ENCODE data around the gene TMEM151B.

Gene TMEM151B

DNA sequence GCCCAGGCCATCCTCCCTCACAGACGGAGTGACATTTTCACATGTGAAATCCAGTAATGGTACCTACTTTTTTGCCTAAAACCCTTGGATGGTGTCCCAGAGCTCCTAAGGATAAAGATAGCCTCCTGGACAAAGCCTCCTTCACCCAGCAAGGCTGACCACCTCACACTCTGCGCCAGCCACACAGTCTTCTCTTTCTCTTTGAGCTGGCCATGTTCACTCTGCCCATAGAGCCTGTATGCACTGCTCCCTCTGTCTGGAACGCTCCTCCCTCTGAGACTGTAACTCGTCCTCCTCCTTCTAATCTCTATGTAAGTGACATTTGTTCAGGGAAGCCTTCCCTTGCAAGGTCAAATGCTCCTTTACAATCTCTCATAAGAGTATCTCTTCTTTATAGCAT, 14.6 kb downstream of the TMEM151B start:
- no peaks in the 10 kb centered on the region for H3K36me3 ChIP-seq (ENCODE audit: control insufficient read depth, insufficient read depth, low read length)
- no peaks in the 10 kb centered on the region for H3K9me3 ChIP-seq (ENCODE audit: control insufficient read depth, insufficient read depth, low read length)
- H3K4me1 ChIP-seq (ENCODE audit: control insufficient read depth, insufficient read depth, low read length), result no peaks in the 10 kb centered on the region
- no peak overlapping the region for H3K9ac ChIP-seq (ENCODE audit: low read depth, low read length)
- H3K4me3 ChIP-seq (ENCODE audit: low read depth, low read length), result no peak overlapping the region
- peaks cover 28% of the 10 kb centered on the region for H3K27me3 ChIP-seq (ENCODE audit: control insufficient read depth, insufficient read depth, low read length)

DNA sequence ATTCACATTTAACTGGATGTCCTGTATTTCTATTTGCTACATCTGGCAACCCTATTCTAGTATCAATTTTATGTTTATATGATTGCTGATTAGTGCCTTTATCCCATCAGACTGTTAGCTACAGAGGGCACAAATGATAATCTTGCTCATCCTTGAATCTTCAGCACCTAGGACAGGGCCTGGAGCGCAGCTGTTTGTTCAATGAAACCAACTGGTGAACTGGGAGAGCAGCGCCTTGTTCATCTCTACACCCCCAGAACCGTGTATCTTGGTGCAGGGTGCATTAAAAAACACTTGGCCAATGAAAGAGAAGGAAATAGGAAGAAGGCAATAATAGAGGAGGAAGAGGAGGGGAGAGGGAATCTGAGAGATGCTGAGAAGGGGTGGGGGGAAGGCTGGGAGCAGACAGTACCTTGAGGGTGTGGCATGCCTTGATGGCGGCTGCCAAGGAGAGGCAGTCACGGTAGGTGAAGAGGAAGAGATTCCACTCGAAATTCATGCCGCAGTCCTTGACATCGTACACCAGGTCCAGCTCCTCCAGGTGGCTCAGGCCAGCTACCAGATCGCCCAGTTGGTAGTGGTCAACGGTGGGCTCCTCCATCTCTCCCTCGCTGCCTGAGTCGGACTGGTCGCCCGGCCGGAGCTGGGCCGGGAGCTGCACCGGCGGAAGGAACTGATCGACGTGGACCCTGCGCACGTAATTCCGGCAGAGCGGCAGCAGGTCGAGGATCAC, 15.5 kb downstream of the TMEM151B start:
- Histone ChIP-seq H3K27me3 (ENCODE audit: control insufficient read depth, insufficient read depth, low read length) (peaks cover 28% of the 10 kb centered on the region), H3K36me3 (ENCODE audit: control insufficient read depth, insufficient read depth, low read length) (no peaks in the 10 kb centered on the region), H3K9me3 (ENCODE audit: control insufficient read depth, insufficient read depth, low read length) (no peaks in the 10 kb centered on the region), H3K9ac (ENCODE audit: low read depth, low read length) (no peak overlapping the region), H3K4me1 (ENCODE audit: control insufficient read depth, insufficient read depth, low read length) (no peaks in the 10 kb centered on the region), H3K4me3 (ENCODE audit: low read depth, low read length) (no peak overlapping the region)

DNA sequence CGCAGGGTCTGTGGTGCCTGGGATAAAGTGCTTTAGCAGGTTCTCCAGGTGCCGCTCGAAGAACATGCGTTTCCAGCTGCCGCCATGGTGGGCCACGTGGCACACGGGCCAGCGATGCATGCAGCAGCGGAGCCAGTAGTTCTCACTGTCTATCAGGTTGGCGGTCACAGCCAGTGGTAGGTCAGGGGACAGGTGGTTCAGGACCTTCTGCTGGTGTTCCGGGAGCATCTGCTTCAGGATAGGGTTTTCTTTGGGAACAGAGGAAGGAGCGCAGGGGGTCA, 16.0 kb downstream of the TMEM151B start:
- no peak overlapping the region for H3K9ac ChIP-seq (ENCODE audit: low read depth, low read length)
- H3K9me3 ChIP-seq (ENCODE audit: control insufficient read depth, insufficient read depth, low read length), result no peaks in the 10 kb centered on the region
- H3K4me3 ChIP-seq (ENCODE audit: low read depth, low read length), result no peak overlapping the region
- peaks cover 28% of the 10 kb centered on the region for H3K27me3 ChIP-seq (ENCODE audit: control insufficient read depth, insufficient read depth, low read length)
- H3K4me1 ChIP-seq (ENCODE audit: control insufficient read depth, insufficient read depth, low read length), result no peaks in the 10 kb centered on the region
- no peaks in the 10 kb centered on the region for H3K36me3 ChIP-seq (ENCODE audit: control insufficient read depth, insufficient read depth, low read length)

DNA sequence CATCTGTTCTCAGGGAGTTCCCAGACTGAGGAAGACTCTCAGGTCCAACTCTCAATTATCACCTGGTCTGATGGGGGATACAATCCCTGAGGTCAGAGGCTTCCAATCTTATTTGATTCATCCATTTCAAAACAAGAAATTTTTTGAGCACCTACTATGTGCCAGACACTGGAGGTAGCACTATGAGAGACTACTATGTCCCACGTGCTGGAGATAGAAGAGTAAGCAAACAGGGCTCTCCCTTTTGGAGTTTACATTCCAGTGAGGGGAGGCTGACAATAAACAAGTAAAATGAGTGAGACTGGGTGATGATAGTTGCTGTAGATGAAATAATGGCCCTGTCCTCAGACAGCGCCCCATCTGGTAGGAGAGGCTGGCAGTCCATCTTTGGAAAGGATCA, 16.5 kb downstream of the TMEM151B start:
- no peak overlapping the region for H3K9ac ChIP-seq (ENCODE audit: low read depth, low read length)
- no peak overlapping the region for H3K4me3 ChIP-seq (ENCODE audit: low read depth, low read length)
- no peaks in the 10 kb centered on the region for H3K4me1 ChIP-seq (ENCODE audit: control insufficient read depth, insufficient read depth, low read length)
- H3K9me3 ChIP-seq (ENCODE audit: control insufficient read depth, insufficient read depth, low read length), result no peaks in the 10 kb centered on the region
- H3K27me3 ChIP-seq (ENCODE audit: control insufficient read depth, insufficient read depth, low read length), result peaks cover 28% of the 10 kb centered on the region
- no peaks in the 10 kb centered on the region for H3K36me3 ChIP-seq (ENCODE audit: control insufficient read depth, insufficient read depth, low read length)

DNA sequence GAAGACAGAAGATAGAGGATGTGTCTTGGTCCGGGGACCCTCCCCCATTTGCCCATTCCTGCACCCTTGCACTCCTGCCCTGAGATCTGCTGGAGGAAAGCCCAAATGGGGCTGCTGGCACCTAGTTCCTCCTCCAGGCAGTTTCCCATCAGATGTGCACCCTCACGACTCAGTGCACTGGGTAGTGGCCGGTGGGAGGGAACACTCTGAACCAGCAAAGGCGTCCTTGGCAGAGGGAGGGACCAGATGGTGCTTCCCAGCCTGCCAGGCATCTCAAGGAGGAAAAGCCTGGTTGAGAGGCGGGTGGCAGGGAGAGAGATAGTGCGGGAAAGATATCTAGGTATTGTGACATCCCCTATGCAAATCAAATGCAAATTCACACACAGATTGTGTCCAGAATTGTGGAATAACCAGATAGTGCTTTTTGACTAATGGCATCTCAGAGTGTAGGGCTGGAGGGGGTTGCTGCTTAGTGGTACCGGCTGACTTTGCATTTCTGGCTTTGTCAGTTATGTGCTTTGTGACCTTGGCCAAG, 19.5 kb downstream of the TMEM151B start:
- Histone ChIP-seq H3K9me3 (ENCODE audit: control insufficient read depth, insufficient read depth, low read length) (no peaks in the 10 kb centered on the region), H3K9ac (ENCODE audit: low read depth, low read length) (no peak overlapping the region), H3K27me3 (ENCODE audit: control insufficient read depth, insufficient read depth, low read length) (peaks cover 20% of the 10 kb centered on the region), H3K4me1 (ENCODE audit: control insufficient read depth, insufficient read depth, low read length) (no peaks in the 10 kb centered on the region), H3K4me3 (ENCODE audit: low read depth, low read length) (no peak overlapping the region), H3K36me3 (ENCODE audit: control insufficient read depth, insufficient read depth, low read length) (no peaks in the 10 kb centered on the region)

DNA sequence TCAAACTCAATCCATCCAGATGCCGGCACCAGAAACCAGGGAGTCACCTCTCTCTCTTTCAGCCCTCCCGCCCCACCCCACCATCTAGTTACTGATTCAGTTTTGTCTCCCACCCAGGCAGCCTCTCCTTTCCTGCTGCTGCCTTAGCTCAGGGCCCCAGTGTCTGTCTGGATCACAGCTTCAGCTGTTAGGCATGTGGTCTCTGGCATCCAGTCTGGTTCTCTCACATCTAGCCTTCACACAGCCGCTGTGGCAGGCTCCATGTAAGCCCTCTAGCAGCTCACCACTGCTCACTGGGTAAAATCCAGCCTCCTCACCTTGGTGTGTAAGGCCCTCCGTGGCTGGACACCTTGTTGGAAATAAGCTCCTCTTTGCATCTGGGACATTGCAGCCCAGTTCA, 21.6 kb downstream of the TMEM151B start:
- no peaks in the 10 kb centered on the region for H3K4me1 ChIP-seq (ENCODE audit: control insufficient read depth, insufficient read depth, low read length)
- peaks cover 26% of the 10 kb centered on the region for H3K27me3 ChIP-seq (ENCODE audit: control insufficient read depth, insufficient read depth, low read length)

DNA sequence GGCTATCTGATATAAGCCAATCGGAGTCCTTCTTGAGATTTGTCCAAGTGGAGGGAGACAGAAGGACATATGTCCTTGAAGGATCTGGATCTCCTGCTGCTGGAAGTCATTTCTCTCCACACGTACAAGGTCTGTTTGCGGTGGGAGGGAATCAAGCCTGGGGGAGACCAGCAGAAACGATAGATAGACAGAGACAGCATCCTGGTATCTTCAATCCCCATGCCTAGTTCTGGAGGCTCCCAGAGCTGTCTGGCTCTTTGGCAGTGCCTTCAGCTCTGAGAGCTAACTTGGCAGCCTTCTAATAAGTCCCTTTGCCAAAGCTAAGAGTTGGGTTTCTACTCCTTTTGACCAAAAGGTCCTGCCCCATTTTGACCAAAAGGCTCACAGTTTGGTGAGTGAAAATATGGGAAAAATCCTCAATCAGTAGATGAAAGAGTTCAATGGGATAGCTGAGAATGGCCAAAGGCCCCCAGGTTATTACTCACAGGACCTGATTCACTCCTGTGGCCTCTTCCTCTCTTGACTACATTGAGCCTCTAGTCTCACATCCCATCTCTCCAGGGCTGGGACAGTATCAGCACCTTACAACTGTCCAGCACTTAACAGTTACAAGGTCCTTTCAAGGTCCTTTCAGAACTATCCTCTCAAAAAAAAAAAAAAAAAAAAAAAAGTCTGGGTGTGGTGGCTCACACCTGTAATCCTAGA, 22.6 kb downstream of the TMEM151B start:
- Histone ChIP-seq H3K27me3 (ENCODE audit: control insufficient read depth, insufficient read depth, low read length) (peaks cover 24% of the 10 kb centered on the region), H3K9ac (ENCODE audit: low read depth, low read length) (no peak overlapping the region), H3K4me3 (ENCODE audit: low read depth, low read length) (no peak overlapping the region), H3K9me3 (ENCODE audit: control insufficient read depth, insufficient read depth, low read length) (no peaks in the 10 kb centered on the region), H3K36me3 (ENCODE audit: control insufficient read depth, insufficient read depth, low read length) (no peaks in the 10 kb centered on the region), H3K4me1 (ENCODE audit: control insufficient read depth, insufficient read depth, low read length) (no peaks in the 10 kb centered on the region)

More for the DNA sequence above, 21.6 kb downstream of the TMEM151B start:
- no peaks in the 10 kb centered on the region for H3K36me3 ChIP-seq (ENCODE audit: control insufficient read depth, insufficient read depth, low read length)
- H3K4me3 ChIP-seq (ENCODE audit: low read depth, low read length), result no peak overlapping the region
- no peaks in the 10 kb centered on the region for H3K9me3 ChIP-seq (ENCODE audit: control insufficient read depth, insufficient read depth, low read length)
- H3K9ac ChIP-seq (ENCODE audit: low read depth, low read length), result no peak overlapping the region

DNA sequence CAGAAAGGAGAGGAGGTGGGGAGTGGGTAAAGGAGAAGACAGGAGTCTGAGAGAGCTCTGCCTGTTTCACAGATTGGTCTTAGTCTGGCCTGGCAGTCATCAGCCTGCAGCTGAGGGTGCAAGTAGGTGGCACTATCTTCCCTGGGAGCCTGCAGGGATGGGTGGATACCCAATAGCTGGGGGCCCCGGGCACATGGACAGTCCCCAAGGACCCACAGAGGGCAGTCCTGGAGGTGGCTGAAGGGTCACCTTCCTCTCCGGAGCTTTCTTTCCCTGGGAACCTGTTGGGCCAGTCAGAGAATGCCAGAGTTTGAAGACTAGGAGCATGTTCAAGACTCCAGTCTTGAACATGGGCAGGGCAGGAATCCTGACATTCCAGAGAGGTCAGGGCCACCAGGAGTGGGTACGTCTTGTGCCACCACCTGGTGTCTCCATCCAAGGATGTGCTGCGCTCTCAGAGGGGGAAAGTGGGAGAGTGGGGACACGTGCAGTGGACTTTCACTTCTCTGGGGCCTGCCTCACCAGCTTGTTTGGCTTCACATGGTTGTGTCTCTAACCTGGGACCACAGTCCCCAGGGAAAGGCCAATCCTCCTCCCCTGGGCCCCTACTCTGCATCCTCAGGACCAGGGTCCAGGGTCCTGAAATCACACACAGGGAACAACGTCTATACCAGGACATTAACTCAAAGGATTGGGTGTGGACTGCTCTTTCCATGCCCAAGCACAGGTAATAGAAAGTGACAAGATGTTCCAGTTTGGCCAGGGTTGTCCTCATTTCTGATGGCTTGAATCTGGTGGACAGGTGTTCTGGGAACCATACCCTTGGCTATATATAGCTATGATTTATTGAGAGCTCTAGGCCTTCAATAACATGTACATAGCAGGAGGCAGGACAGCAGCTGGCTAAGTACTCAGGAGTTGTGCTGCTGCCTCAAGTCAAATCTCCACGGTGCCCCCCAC, 24.9 kb downstream of the TMEM151B start:
- H3K4me3 ChIP-seq (ENCODE audit: low read depth, low read length), result no peak overlapping the region
- H3K4me1 ChIP-seq (ENCODE audit: control insufficient read depth, insufficient read depth, low read length), result no peaks in the 10 kb centered on the region
- peaks cover 24% of the 10 kb centered on the region for H3K27me3 ChIP-seq (ENCODE audit: control insufficient read depth, insufficient read depth, low read length)
- no peak overlapping the region for H3K9ac ChIP-seq (ENCODE audit: low read depth, low read length)
- H3K36me3 ChIP-seq (ENCODE audit: control insufficient read depth, insufficient read depth, low read length), result peaks cover 2% of the 10 kb centered on the region
- H3K9me3 ChIP-seq (ENCODE audit: control insufficient read depth, insufficient read depth, low read length), result no peaks in the 10 kb centered on the region

DNA sequence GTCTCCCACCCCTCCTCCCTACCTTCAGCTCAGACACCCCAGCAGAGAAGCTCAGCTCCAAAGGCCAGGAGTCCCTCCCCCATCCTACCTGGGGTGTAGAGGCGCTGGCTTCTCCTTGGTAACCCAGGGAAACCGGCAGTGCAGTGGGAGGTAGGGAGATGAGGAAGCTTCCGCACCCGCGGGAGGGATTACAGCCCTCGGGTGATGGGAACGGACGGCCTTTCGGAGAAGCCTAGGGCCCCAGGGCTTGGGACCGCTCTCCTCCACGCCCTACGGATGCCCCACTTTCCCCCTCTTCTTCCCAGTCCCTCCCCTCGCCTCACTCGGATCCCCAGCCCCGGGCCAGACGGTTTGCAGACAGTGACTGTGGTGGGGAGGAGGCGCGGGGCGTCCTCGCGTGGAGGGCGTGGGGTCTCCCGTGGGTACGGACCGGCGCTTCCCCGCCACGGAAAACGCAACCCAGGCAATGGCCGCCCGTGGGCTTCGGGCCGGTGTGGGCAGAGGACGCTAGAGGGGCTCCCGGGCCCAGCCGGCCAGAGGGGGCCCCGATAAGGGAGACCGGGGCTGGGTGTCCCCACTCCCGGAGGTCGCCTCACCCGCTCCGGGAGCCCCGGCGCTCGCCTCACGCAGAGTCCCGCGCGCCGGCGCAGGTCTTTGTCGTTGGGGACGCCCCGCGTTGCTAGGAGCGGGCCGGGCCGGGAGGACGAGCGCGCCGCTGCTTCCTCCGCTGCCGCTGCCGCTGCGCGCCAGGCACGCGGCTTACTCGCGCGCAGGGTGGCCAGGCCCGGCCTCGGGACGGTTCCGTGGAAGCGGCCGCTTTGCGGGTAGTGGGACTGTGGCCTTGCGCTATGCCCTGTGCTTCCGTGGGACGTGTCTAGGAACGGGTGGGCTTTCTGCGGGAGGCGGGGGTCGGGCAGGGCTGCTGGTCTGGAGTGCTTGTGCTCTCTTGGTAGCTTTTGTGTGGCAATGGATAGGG, 27.1 kb downstream of the TMEM151B start:
- Histone ChIP-seq H3K9ac (ENCODE audit: low read depth, low read length) (peak overlapping the region; percentile 54), H3K4me3 (ENCODE audit: low read depth, low read length) (peak overlapping the region; percentile 76)

DNA sequence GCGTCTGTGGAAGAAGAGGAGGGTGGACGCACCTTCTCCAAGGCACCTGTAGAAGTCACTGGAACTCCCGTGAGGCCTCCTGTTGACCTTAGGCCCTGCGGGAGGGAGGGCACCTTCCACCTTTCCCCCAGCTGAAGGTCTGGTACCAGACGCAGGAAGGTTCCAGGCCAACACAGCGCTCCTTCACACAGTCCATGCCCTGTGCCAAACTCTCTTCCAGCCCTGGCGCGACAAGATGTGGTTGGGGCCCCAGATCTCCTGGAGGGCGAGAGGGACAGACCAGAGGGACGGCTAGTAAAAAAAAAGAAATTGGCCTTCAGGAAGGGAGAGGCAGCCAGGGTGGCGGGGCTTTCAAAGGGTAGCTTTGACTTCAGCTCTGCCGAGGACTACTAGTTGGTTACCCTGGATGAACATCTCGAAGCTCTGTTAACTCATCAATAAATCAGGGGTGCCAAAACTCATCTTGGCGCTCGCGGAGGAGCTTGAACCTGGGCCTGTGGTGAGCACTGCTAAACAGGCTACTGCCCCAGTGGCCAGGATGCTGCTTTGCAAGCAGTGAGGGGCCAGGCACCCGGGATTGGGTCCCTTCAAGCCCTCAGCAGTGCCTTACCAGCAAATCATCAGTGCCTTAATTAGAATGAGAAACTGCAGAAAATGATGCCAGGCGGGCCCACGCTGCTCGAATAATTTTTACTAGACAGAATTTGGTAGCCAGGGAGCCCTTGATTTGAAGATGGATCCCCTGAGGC, 28.0 kb downstream of the TMEM151B start:
- H3K9me3 ChIP-seq (ENCODE audit: control insufficient read depth, insufficient read depth, low read length), result no peaks in the 10 kb centered on the region
- peaks cover 16% of the 10 kb centered on the region for H3K27me3 ChIP-seq (ENCODE audit: control insufficient read depth, insufficient read depth, low read length)
- peak overlapping the region; percentile 54 for H3K9ac ChIP-seq (ENCODE audit: low read depth, low read length)
- no peaks in the 10 kb centered on the region for H3K4me1 ChIP-seq (ENCODE audit: control insufficient read depth, insufficient read depth, low read length)
- H3K4me3 ChIP-seq (ENCODE audit: low read depth, low read length), result peak overlapping the region; percentile 76
- H3K36me3 ChIP-seq (ENCODE audit: control insufficient read depth, insufficient read depth, low read length), result peaks cover 31% of the 10 kb centered on the region

More for the DNA sequence above, 27.1 kb downstream of the TMEM151B start:
- Histone ChIP-seq H3K9me3 (ENCODE audit: control insufficient read depth, insufficient read depth, low read length) (no peaks in the 10 kb centered on the region), H3K36me3 (ENCODE audit: control insufficient read depth, insufficient read depth, low read length) (peaks cover 22% of the 10 kb centered on the region), H3K4me1 (ENCODE audit: control insufficient read depth, insufficient read depth, low read length) (no peaks in the 10 kb centered on the region), H3K27me3 (ENCODE audit: control insufficient read depth, insufficient read depth, low read length) (peaks cover 19% of the 10 kb centered on the region)

Measured in iPS-15b (cell line).